Measurements from ENCODE around the gene SLC26A11.
"Not testable (repeated sequence)": the region's sequence is repeated elsewhere in the genome, so short reads cannot be mapped to it uniquely, and the experiment has no call there.

Gene SLC26A11

DNA sequence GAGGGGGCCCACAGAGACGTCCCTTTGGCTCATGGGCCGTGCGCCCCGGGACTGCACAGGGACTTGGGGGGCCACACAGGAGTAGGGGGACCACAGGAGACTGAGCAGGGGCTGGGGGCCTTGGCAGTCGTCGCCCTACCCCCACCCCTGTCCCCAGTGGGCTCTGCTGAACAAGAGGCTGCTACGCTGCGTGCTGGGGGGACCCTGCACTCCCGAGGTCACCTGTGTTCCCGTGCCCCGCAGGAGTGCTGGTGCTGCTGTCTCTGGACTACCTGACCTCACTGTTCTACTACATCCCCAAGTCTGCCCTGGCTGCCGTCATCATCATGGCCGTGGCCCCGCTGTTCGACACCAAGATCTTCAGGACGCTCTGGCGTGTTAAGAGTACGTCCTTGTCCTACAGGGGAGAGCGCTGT, 26.0 kb downstream of the SLC26A11 start:
- no peak for DNase-seq

GRCh38 chr17:80246726-80247125, 26.5 kb downstream of the SLC26A11 start:
- DNase-seq = no peak

- no peak for DNase-seq
Measured at GRCh38 chr17:80247561-80247960, 27.3 kb downstream of the SLC26A11 start.

DNA sequence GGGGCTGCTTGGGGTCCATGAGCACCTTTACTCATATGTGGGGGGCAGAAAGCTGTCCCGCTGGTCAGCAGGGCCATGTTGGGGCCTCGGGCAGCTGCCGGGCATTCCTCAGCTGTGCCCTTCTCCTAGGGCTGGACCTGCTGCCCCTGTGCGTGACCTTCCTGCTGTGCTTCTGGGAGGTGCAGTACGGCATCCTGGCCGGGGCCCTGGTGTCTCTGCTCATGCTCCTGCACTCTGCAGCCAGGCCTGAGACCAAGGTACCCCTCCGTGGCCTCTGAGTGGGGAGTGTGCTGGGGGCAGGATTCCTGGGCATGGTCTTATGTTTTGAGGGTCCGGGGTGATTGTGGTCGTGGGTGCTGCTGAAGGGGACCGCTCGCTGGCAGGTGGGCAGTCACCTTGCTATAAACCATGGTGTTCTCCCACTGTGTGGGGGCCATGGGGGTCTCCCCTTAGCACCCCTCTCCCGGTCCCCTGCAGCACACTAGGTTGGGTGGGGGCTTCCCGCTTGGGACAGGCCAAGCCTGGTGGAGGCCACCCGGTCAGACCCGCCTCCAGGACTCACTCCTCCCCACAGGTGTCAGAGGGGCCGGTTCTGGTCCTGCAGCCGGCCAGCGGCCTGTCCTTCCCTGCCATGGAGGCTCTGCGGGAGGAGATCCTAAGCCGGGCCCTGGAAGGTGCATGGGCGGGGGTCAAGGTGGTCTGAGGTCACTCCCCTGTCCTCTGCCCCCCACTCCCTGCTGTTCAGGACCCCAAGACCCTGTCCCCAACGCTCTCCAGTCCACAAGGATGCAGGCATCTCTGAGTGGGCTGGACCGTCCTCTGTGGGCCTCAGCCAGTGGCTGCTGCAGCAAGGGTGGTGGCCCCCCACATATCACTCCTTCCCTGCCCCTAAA, 28.0 kb downstream of the SLC26A11 start:
- DNase-seq = no peak

DNA sequence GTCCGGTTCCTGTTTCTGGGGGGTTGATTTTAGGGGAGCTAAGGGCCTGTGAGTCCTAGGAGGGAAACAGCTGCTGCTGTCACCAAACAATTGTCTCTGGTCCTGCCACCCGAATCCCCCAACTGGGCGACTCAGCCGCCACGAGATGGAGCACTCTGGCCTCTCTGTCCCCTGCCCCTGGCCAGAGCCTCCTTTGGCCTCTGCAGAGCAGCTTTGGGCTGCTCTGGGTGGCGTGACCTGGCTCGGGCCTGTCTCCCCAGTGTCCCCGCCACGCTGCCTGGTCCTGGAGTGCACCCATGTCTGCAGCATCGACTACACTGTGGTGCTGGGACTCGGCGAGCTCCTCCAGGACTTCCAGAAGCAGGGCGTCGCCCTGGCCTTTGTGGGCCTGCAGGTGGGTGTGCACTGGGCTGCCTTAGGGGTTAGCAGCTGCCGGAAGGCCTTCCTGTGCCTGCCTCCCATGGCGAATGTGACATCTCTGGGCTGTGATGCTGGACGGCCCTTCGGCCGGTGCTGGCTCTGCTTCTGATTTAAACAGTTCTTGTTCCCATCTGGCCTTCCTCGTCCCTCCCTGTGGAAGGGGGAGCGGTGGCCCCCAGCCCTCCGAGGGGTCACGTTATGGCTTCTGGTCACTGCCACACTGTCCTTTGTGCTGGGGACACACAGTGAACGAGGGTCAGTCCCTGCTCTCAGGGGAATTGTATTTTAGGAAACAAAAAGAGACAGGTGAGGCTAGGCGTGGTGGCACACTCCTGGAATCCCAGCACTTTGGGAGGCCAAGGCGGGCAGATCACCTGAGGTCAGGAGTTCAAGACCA, 28.9 kb downstream of the SLC26A11 start:
- DNase-seq = no peak

DNA sequence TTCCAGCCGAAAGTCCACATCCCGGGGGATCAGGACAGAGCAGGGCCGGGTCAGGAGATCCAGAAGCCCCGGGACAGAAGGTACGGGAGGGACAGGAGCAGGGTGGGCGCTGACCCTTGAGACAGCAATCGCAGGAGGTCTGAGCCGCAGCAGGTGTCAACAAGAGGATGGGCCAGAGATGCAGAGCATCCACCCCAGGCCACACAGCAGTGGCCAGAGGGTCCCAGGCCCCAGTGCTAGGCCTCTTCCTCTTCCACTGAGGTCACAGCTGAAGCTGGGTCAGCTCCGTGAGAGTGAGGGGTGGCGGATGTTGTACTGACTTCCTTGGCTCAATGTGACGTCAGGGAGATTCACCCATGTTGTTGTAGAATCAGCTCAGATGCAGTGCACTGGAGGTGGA, 31.7 kb downstream of the SLC26A11 start:
- DNase-seq = no peak

- DNase-seq = peak; percentile 38 to 90 (median 74)
Measured at GRCh38 chr17:80252871-80253270, 32.6 kb downstream of the SLC26A11 start.

DNA sequence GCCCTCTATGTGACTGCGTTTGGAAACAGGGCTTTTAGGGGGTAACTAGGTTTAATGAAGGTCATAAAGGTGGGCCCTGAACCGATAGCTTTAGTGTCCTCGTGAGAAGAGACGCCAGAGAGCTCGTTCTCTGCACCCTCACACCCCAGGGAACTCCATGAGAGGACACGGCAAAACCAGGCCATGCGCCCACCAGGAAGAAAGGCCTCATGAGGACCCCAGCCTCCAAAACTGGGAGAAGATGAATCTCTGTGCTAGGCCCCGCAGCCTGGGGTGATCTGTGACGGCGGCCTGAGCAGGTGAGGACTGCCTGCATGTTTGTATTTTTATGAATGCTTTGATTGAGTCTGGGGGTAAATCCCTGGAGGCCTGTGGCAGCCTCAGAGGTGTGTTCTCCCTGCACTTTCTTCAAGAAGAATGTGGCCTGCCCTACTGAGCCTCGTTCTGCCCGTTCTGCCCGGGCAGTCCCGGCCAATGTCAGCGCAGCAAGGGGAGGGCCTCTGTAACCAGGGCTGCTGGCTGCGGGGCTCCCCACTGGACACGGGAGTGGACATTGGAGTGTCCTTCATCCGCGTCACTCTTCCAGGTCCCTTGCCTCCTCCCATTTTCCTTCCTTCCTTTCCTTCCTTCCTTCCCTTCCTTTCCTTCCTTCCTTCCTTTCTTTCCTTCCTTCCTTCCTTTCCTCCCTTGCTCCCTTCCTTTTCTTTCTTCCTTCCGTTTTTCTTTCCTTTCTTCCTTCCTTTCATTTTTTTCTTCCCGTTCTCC, 33.6 kb downstream of the SLC26A11 start:
- no peak for DNase-seq

- DNase-seq = no peak
Measured at GRCh38 chr17:80254396-80255251, 34.4 kb downstream of the SLC26A11 start.

DNA sequence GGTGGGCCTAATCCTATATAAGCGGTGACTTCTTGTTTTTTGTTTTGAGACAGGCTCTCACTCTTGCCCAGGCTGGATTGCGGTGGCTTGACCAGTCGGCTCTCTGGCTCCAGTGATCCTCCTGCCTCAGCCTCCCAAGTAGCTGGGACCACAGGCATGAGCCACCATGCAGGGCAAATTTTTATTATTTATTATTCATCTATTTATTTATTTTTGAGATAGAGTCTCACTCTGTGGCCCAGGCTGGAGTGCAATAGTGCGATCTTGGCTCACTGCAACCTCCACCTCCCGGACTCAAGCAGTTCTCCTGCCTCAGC, 35.8 kb downstream of the SLC26A11 start:
- DNase-seq = no peak

DNA sequence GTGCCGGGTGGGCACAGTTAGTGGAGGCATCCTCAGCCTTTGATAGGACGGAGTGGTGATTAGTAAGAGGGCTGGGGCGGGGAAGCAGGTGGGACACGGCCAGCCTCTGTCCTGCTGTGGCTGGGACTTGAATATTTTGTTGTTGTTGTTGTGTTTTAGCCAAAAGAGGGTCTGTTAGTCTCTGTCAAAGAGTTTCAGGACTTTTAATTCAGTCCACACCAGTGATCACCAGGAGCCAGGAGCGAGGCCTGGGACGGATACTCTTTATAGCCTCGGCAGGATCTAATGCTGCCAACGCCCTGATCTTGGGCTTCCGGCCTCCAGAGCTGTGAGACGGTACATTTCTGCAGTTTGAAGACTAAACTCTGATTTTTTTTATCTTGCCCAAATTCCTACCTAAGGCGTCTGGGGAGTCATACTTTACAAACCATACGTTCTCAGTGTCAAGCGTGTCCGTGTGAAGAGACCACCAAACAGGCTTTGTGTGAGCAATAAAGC, 37.5 kb downstream of the SLC26A11 start:
- no peak for DNase-seq

DNA sequence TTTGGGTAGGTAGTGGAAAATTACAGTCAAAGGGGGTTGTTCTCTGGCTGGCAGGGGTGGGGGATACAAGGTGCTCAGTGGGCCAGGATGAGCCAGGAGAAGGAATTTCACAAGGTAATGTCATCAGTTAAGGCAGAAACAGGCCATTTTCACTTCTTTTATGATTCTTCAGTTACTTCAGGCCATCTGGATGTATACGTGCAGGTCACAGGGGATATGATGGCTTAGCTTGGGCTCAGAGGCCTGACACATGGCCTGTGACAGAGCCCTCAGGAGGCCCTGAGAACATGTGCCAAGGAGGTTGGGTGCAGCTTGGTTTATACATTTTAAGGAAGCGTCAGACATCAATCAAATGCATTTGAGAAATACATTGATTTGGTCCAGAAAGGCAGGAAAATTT, 38.1 kb downstream of the SLC26A11 start:
- not testable (repeated sequence) for DNase-seq

DNA sequence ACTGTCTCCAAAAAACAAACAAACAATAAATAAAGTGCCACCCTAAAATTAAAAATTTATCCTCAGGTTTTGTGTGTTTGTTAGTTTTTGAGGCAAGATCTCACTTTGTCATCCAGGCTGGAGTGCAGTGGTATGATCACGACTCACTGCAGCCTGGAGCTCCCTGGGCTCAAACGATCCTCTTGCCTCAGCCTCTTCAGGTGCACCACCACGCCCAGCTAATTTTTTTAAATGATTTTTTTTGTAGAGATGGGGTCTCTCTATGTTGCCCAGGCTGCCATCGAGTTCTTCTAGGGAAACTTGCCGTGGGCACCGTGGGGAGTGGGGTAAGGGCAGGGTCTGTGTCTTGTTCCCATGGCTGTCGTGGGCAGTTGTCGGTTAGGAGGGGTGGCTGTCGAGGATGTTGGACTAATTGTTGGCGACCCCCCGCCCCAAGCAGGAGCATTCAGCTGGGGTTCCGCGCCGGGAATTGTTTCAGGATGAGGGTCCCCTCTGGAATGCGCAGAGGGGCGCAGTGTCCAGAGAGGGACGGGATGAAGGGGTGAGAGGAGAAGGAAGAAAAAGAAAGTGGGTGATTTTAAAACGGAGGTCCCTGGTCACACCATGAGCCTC, 39.3 kb downstream of the SLC26A11 start:
- DNase-seq = no peak

- peak; percentile 46 to 68 (median 48) for DNase-seq
Measured at GRCh38 chr17:80260069-80260535, 39.9 kb downstream of the SLC26A11 start.

GRCh38 chr17:80260791-80261158, 40.5 kb downstream of the SLC26A11 start, which contains the start of gene RNF213:
Gene RNF213 (plus strand): TSS chr17:80260852. CDS start chr17:80263682, 2,830 bp downstream.
- peak in 2 of 4 experiments; percentile 23 to 59 for DNase-seq

DNA sequence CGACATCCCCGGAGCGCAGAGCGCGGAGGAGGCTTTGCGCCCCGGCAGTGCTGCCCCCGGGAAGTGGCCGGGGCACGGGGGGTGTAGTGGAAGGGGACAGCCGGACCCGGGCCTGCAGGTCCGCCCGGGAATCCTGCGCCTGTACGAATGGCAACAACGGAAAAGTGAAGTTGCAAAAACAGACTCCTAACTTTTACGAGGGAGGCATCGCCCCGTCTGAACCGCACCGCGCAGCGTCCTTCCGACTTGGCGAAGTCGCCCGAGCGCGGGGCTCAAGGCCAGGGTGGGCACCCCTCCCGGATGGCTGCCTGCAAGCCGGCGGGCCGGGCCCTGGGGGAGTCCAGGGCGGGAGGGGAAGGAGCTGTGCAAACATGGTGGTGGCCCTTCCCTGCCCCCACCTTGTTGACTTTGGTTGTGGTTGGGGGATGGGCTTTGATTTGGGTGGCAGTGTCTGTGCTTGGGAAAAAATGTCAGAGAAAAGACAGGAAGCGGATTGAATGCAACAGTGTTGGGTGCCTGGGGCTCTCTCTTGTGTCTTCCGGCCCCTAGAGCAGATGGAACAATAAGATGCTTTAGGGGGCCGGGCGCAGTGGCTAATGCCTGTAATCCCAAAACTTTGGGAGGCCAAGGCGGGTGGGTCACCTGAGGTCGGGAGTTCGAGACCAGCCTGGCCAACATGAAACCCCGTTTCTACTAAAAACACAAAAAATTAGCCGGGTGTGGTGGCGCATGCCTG, 41.1 kb downstream of the SLC26A11 start:
- DNase-seq = peak in 2 of 4 experiments; percentile 58 to 62

DNA sequence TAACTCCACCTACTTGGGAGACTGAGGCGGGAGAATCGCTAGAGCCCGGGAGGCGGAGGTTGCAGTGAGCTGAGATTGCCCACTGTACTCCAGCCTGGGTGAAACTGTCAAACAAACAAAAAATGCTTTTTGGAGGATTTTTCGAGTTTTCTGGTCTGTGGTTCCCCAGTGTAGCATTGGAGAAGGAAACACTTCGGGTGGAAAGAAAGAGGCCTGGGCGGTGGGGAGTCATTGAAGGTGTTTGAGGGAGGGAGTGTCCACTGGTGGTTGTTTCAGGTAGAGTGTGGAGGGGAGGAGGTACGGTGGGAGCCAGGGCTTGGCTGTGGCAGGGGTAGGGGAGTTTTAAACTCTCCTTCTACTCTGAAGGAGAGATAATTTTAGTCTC, 41.7 kb downstream of the SLC26A11 start:
- no peak for DNase-seq

DNA sequence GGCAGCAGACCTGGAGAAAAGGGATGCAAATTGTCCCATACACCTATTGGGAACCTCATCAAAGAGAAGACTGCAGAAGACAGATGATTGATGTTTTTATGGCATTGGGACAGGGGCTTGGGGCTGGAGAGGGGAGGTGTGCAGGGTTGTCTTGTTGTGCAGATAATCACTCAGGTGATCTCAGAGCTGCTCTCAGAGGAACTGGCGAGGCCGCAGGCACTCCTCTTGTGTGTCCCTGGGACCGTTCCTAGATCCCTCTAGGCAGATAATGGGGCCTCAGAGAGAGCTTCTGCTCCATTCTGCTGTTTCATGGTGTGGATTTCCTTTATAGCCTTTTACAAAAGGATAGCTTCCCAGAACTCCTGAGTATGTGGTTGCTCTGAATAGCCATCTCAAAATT, 42.1 kb downstream of the SLC26A11 start:
- no peak for DNase-seq

- DNase-seq = no peak
Measured at GRCh38 chr17:80262775-80263244, 42.6 kb downstream of the SLC26A11 start.
